ENCODE measurements around the gene VDAC1. TPM values are rescaled to one million over a fixed set of nuclear protein-coding genes. Genes with fewer than 3 reads are reported as not detected.
"Not testable (repeated sequence)": the region's sequence is repeated elsewhere in the genome, so short reads cannot be mapped to it uniquely, and the experiment has no call there.

The VDAC1 gene
- total RNA-seq, 1 donor from 2014 or later, result 132 TPM

DNA sequence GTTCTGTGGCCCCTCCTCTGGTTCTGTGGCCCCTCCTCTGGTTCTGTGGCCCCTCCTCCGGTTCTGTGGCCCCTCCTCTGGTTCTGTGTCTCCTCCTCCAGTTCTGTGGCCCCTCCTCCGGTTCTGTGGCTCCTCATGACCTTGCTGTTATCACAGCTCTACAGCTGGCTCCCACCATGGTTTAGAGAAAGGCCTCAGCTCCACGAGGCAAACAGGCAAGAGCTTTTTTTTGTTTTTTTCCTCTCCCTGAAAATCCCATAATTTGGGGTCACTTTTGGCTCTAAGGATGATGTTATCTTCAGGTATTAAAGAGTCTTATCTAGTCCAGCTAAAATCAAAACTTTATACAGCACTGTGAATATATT, 68.1 kb downstream of the VDAC1 start:
- Mint-ChIP-seq H3K36me3 (ENCODE audit: unreplicated experiment) (no peaks in the 10 kb centered on the region), H3K4me1 (ENCODE audit: low read depth, unreplicated experiment) (peaks cover 12% of the 10 kb centered on the region), H3K4me3 (ENCODE audit: unreplicated experiment) (no peak overlapping the region), H3K27ac (ENCODE audit: unreplicated experiment) (peak overlapping the region; percentile 18), H3K27me3 (ENCODE audit: unreplicated experiment) (peaks cover 16% of the 10 kb centered on the region), H3K9me3 (ENCODE audit: unreplicated experiment) (peaks cover 3% of the 10 kb centered on the region)
- TF ChIP-seq, protein P1, sequence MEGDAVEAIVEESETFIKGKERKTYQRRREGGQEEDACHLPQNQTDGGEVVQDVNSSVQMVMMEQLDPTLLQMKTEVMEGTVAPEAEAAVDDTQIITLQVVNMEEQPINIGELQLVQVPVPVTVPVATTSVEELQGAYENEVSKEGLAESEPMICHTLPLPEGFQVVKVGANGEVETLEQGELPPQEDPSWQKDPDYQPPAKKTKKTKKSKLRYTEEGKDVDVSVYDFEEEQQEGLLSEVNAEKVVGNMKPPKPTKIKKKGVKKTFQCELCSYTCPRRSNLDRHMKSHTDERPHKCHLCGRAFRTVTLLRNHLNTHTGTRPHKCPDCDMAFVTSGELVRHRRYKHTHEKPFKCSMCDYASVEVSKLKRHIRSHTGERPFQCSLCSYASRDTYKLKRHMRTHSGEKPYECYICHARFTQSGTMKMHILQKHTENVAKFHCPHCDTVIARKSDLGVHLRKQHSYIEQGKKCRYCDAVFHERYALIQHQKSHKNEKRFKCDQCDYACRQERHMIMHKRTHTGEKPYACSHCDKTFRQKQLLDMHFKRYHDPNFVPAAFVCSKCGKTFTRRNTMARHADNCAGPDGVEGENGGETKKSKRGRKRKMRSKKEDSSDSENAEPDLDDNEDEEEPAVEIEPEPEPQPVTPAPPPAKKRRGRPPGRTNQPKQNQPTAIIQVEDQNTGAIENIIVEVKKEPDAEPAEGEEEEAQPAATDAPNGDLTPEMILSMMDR (IDR thresholded peaks at IDR 0.05; ENCODE audit: partially characterized antibody, unreplicated experiment), result no peak
- DNase-seq, result no peak

DNA sequence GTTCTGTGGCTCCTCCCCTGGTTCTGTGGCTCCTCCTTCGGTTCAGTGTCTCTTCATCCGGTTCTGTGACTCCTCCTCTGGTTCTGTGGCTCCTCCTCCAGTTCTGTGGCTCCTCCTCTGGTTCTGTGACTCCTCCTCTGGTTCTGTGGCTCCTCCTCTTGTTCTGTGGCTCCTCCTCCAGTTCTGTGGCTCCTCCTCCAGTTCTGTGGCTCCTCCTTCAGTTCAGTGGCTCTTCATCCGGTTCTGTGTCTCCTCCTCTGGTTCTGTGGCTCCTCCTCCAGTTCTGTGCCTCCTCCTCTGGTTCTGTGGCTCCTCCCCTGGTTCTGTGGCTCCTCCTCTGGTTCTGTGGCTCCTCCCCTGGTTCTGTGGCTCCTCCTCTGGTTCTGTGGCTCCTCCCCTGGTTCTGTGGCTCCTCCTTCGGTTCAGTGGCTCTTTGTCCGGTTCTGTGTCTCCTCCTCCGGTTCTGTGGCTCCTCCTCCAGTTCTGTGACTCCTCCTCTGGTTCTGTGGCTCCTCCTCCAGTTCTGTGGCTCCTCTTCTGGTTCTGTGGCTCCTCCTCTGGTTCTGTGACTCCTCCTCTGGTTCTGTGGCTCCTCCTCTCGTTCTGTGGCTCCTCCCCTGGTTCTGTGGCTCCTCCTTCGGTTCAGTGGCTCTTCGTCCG, 68.7 kb downstream of the VDAC1 start:
- H3K4me3 Mint-ChIP-seq (ENCODE audit: unreplicated experiment); H3K27ac Mint-ChIP-seq (ENCODE audit: unreplicated experiment); DNase-seq; H3K9me3 Mint-ChIP-seq (ENCODE audit: unreplicated experiment); H3K36me3 Mint-ChIP-seq (ENCODE audit: unreplicated experiment): not testable (repeated sequence)
- Mint-ChIP-seq H3K27me3 (ENCODE audit: unreplicated experiment) (peaks cover 18% of the 10 kb centered on the region), H3K4me1 (ENCODE audit: low read depth, unreplicated experiment) (peaks cover 12% of the 10 kb centered on the region)

DNA sequence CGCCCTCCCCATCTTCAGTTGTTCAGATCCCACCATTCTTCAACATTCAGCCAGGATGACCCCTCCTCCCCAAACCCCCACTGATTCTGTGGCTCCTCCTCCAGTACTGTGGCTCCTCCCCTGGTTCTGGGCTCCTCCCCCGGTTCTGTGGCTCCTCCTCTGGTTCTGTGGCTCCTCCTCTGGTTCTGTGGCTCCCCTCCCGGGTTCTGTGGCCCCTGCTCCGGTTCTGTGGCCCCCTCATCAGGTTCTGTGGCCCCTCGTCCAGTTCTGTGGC, 69.2 kb downstream of the VDAC1 start:
- no peak overlapping the region for H3K27ac Mint-ChIP-seq (ENCODE audit: unreplicated experiment)
- peaks cover 3% of the 10 kb centered on the region for H3K9me3 Mint-ChIP-seq (ENCODE audit: unreplicated experiment)
- no peak for DNase-seq
- no peaks in the 10 kb centered on the region for H3K36me3 Mint-ChIP-seq (ENCODE audit: unreplicated experiment)
- no peak overlapping the region for H3K4me3 Mint-ChIP-seq (ENCODE audit: unreplicated experiment)
- peaks cover 18% of the 10 kb centered on the region for H3K27me3 Mint-ChIP-seq (ENCODE audit: unreplicated experiment)
- TF ChIP-seq, protein P1 (IDR thresholded peaks at IDR 0.05; ENCODE audit: partially characterized antibody, unreplicated experiment), result no peak
- H3K4me1 Mint-ChIP-seq (ENCODE audit: low read depth, unreplicated experiment), result peaks cover 12% of the 10 kb centered on the region

DNA sequence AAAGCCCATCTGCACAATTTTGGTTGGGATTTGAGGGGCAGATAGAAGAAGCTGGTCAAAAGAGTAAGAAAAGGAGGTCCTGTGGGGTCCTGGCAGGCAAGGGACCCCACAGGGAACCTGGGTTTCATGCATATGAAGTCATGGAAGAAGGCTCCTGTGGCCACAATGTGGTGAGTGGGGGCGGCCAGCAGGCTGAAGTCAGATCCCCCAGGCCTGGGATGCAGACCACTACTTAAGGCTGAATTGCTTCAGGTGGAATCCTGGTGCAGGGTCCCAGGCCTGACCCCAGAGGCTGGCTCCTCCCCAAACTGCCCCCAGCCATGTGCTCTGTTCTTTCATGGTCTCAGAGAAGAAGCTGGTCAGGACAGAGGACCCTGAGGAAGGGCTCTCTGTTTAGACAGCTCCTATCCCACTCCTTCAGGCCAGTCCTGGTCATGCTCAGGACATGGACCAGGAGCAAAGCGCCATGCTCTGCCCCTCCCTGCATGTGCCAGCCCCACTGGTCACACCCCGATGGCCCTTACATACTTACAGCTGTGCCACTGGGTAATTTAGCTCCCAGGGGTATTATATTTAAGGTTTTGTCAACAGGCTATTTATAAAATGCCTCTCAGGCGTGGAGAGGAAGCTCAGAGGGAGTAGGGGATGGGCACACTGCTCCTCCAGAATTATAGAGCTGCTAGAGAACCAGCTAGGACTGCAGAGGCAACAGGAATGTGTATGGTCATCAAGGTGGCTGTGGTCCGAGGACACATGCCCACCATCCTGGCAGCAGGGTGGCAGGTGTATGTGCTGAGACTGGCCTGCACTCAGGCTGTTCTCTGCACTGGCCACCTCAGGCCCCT, 69.7 kb downstream of the VDAC1 start:
- TF ChIP-seq, protein P1 (IDR thresholded peaks at IDR 0.05; ENCODE audit: partially characterized antibody, unreplicated experiment), result no peak
- Mint-ChIP-seq H3K27ac (ENCODE audit: unreplicated experiment) (no peak overlapping the region), H3K9me3 (ENCODE audit: unreplicated experiment) (peaks cover 3% of the 10 kb centered on the region), H3K36me3 (ENCODE audit: unreplicated experiment) (no peaks in the 10 kb centered on the region), H3K27me3 (ENCODE audit: unreplicated experiment) (peaks cover 18% of the 10 kb centered on the region), H3K4me1 (ENCODE audit: low read depth, unreplicated experiment) (peaks cover 12% of the 10 kb centered on the region), H3K4me3 (ENCODE audit: unreplicated experiment) (no peak overlapping the region)
- DNase-seq, result no peak

DNA sequence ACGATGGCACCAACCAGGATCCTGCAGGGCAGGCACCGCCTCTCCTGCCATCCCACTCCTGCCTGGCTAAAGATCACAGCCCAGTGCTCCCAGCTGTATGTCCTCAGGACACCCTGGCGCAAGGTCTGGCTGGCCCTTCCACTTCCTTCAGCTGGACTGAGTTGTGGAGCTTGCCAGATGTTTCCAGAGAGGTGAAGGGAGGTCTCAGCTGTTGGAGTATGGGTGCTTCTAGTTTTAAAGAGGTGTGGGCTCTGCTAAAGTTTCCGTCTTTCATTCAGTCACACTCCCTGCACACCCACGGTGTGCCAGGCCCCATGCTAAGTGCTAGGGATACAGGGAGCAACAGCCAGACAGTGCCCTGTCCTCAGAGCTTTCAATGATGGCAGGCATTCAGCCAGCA, 70.5 kb downstream of the VDAC1 start:
- Mint-ChIP-seq H3K27me3 (ENCODE audit: unreplicated experiment) (peaks cover 15% of the 10 kb centered on the region), H3K4me1 (ENCODE audit: low read depth, unreplicated experiment) (peaks cover 12% of the 10 kb centered on the region), H3K27ac (ENCODE audit: unreplicated experiment) (no peak overlapping the region), H3K36me3 (ENCODE audit: unreplicated experiment) (no peaks in the 10 kb centered on the region), H3K4me3 (ENCODE audit: unreplicated experiment) (no peak overlapping the region), H3K9me3 (ENCODE audit: unreplicated experiment) (peaks cover 3% of the 10 kb centered on the region)
- TF ChIP-seq, protein P1 (IDR thresholded peaks at IDR 0.05; ENCODE audit: partially characterized antibody, unreplicated experiment), result no peak
- no peak for DNase-seq
